HAP-1 (cell line): ENCODE results near the gene FGFRL1.

Experiments used
- DNase-seq, 2 experiments: peaks; one replicate each; pipeline ENCODE4 v3.0.0-alpha.2; 2016 to 2020; ENCODE audit warnings: low spot score in 2 of 2
- H3K27me3 ChIP-seq: fragments of 250-450 bp; sonication (Bioruptor Pico); 2 replicates; pipeline ENCODE4 v1.5.1; 2020; ENCODE audit warnings: low read depth, mild to moderate bottlenecking, moderate library complexity
- H3K36me3 ChIP-seq: fragments of 250-450 bp; sonication (Bioruptor Pico); replicated peaks from 2 replicates; pipeline ENCODE4 v1.5.1; 2020; ENCODE audit warnings: mild to moderate bottlenecking
- H3K4me1 ChIP-seq: fragments of 250-450 bp; sonication (Bioruptor Pico); 2 replicates; pipeline ENCODE4 v1.5.1; 2020; ENCODE audit warnings: mild to moderate bottlenecking
- H3K4me3 ChIP-seq: fragments of 250-450 bp; sonication (Bioruptor Pico); 2 replicates; pipeline ENCODE4 v1.5.1; 2020; ENCODE audit warnings: mild to moderate bottlenecking, moderate library complexity
- H3K9me3 ChIP-seq: fragments of 250-450 bp; sonication (Bioruptor Pico); 2 replicates; pipeline ENCODE4 v1.5.1; 2020; ENCODE audit warnings: mild to moderate bottlenecking, moderate library complexity
- in situ Hi-C: fragments of 300-500 bp; cut with MboI; formaldehyde crosslinking; loops from 3 replicates; pipeline ENCODE4 v1.14.3; 2020; ENCODE audit warnings: low sequenced_read_pairs, inconsistent platforms, mixed read lengths

Gene FGFRL1

GRCh38 chr4:1023895-1024740, 12.7 kb downstream of the FGFRL1 start:
- in situ Hi-C loops = no loop called here
- H3K4me1 ChIP-seq = no peaks in the 10 kb centered on the region
- H3K36me3 ChIP-seq = peaks cover 15% of the 10 kb centered on the region
- no peaks in the 10 kb centered on the region for H3K9me3 ChIP-seq
- no peak for DNase-seq
- no peaks in the 10 kb centered on the region for H3K27me3 ChIP-seq
- no peak overlapping the region for H3K4me3 ChIP-seq

GRCh38 chr4:1024882-1025545, 13.6 kb downstream of the FGFRL1 start:
- no peaks in the 10 kb centered on the region for H3K9me3 ChIP-seq
- H3K27me3 ChIP-seq = no peaks in the 10 kb centered on the region
- no peak for DNase-seq
- no peaks in the 10 kb centered on the region for H3K4me1 ChIP-seq
- H3K36me3 ChIP-seq = peaks cover 15% of the 10 kb centered on the region
- in situ Hi-C loops = no loop called here
- no peak overlapping the region for H3K4me3 ChIP-seq

GRCh38 chr4:1026115-1026514, 14.7 kb downstream of the FGFRL1 start:
- no peak overlapping the region for H3K4me3 ChIP-seq
- H3K27me3 ChIP-seq = no peaks in the 10 kb centered on the region
- peaks cover 15% of the 10 kb centered on the region for H3K36me3 ChIP-seq
- in situ Hi-C loops = no loop called here
- peak in 1 of 2 experiments; percentile 73 for DNase-seq
- H3K4me1 ChIP-seq = no peaks in the 10 kb centered on the region
- no peaks in the 10 kb centered on the region for H3K9me3 ChIP-seq

- no peaks in the 10 kb centered on the region for H3K9me3 ChIP-seq
- H3K4me1 ChIP-seq = no peaks in the 10 kb centered on the region
- peaks cover 7% of the 10 kb centered on the region; the same call in 1 of the 2 replicates for H3K27me3 ChIP-seq
- H3K4me3 ChIP-seq = no peak overlapping the region
- H3K36me3 ChIP-seq = peaks cover 15% of the 10 kb centered on the region
- in situ Hi-C loops = no loop called here
- DNase-seq = no peak
Measured at GRCh38 chr4:1027219-1027914, 15.9 kb downstream of the FGFRL1 start.

GRCh38 chr4:1027915-1028238, 16.5 kb downstream of the FGFRL1 start:
- Histone ChIP-seq H3K36me3 (peaks cover 15% of the 10 kb centered on the region), H3K27me3 (peaks cover 9% of the 10 kb centered on the region; the same call in 1 of the 2 replicates), H3K4me1 (no peaks in the 10 kb centered on the region), H3K4me3 (no peak overlapping the region), H3K9me3 (no peaks in the 10 kb centered on the region)
- DNase-seq = no peak
- in situ Hi-C loops = no loop called here

GRCh38 chr4:1028574-1029220, 17.3 kb downstream of the FGFRL1 start:
- in situ Hi-C loops = no loop called here
- H3K36me3 ChIP-seq = peaks cover 15% of the 10 kb centered on the region
- no peak for DNase-seq
- no peaks in the 10 kb centered on the region for H3K4me1 ChIP-seq
- H3K9me3 ChIP-seq = no peaks in the 10 kb centered on the region
- H3K4me3 ChIP-seq = no peak overlapping the region
- peaks cover 9% of the 10 kb centered on the region; the same call in 1 of the 2 replicates for H3K27me3 ChIP-seq

- no peaks in the 10 kb centered on the region for H3K4me1 ChIP-seq
- peaks cover 15% of the 10 kb centered on the region for H3K36me3 ChIP-seq
- no peaks in the 10 kb centered on the region for H3K9me3 ChIP-seq
- DNase-seq = no peak
- in situ Hi-C loops = no loop called here
- H3K27me3 ChIP-seq = peaks cover 9% of the 10 kb centered on the region; the same call in 1 of the 2 replicates
- H3K4me3 ChIP-seq = no peak overlapping the region
Measured at GRCh38 chr4:1029529-1029928, 18.1 kb downstream of the FGFRL1 start.

GRCh38 chr4:1030031-1030430, 18.6 kb downstream of the FGFRL1 start:
- peak in 1 of 2 experiments; percentile 65 for DNase-seq
- no peaks in the 10 kb centered on the region for H3K4me1 ChIP-seq
- peaks cover 9% of the 10 kb centered on the region; the same call in 1 of the 2 replicates for H3K27me3 ChIP-seq
- peaks cover 11% of the 10 kb centered on the region for H3K36me3 ChIP-seq
- H3K9me3 ChIP-seq = no peaks in the 10 kb centered on the region
- in situ Hi-C loops = no loop called here
- no peak overlapping the region for H3K4me3 ChIP-seq

GRCh38 chr4:1030559-1030958, 19.1 kb downstream of the FGFRL1 start:
- H3K27me3 ChIP-seq = peaks cover 9% of the 10 kb centered on the region; the same call in 1 of the 2 replicates
- no peaks in the 10 kb centered on the region for H3K9me3 ChIP-seq
- no peak overlapping the region for H3K4me3 ChIP-seq
- in situ Hi-C loops = no loop called here
- H3K36me3 ChIP-seq = peaks cover 6% of the 10 kb centered on the region
- no peak for DNase-seq
- no peaks in the 10 kb centered on the region for H3K4me1 ChIP-seq

GRCh38 chr4:1031346-1031745, 19.9 kb downstream of the FGFRL1 start:
- Histone ChIP-seq H3K36me3 (no peaks in the 10 kb centered on the region), H3K27me3 (peaks cover 9% of the 10 kb centered on the region; the same call in 1 of the 2 replicates), H3K9me3 (no peaks in the 10 kb centered on the region), H3K4me1 (no peaks in the 10 kb centered on the region), H3K4me3 (no peak overlapping the region)
- no peak for DNase-seq
- in situ Hi-C loops = no loop called here

GRCh38 chr4:1031956-1032795, 20.8 kb downstream of the FGFRL1 start:
- Histone ChIP-seq H3K27me3 (peaks cover 9% of the 10 kb centered on the region; the same call in 1 of the 2 replicates), H3K4me3 (no peak overlapping the region), H3K9me3 (no peaks in the 10 kb centered on the region), H3K4me1 (no peaks in the 10 kb centered on the region), H3K36me3 (no peaks in the 10 kb centered on the region)
- DNase-seq = no peak
- in situ Hi-C loops = no loop called here

- no peak overlapping the region for H3K4me3 ChIP-seq
- in situ Hi-C loops = no loop called here
- H3K36me3 ChIP-seq = no peaks in the 10 kb centered on the region
- no peaks in the 10 kb centered on the region for H3K4me1 ChIP-seq
- DNase-seq = no peak
- H3K27me3 ChIP-seq = peaks cover 9% of the 10 kb centered on the region; the same call in 1 of the 2 replicates
- no peaks in the 10 kb centered on the region for H3K9me3 ChIP-seq
Measured at GRCh38 chr4:1032861-1033260, 21.4 kb downstream of the FGFRL1 start.
